ENCODE measurements around the gene ITPK1. TPM values are rescaled to one million over a fixed set of nuclear protein-coding genes. Genes with fewer than 3 reads are reported as not detected.
"Not testable (repeated sequence)": the region's sequence is repeated elsewhere in the genome, so short reads cannot be mapped to it uniquely, and the experiment has no call there.

Gene ITPK1
- polyA plus RNA-seq, 12 donors: 12.7 to 49.1 (median 17.5) TPM; not detected in 1

DNA sequence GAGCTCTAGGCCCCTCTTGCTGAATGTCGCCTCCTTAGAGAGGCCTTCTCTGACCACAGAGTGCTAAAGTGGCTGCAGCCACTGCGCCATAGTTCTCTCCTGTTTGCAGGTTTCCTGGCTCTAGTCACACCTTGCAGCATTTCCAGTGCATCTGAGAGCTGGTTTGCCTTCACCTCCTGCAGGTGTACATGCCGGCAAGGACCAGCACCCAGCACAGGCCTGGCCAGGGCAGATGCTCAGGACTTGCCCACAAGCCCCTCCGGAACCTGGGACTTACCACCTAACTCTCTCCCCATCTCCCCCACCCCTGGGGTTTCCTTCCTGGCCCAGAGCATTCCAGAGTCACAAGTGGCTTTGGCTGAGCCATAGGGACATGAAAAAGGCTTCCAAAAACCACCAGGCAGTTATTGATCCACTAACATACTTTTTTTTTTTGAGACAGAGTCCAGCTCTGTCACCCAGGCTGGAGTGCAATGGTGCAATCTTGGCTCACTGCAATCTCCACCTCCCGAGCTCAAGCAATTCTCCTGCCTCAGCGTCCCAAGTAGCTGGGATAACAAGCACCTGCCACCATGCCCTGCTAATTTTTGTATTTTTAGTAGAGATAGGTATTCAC, 9.1 kb downstream of the ITPK1 start:
- no peak for DNase-seq

DNA sequence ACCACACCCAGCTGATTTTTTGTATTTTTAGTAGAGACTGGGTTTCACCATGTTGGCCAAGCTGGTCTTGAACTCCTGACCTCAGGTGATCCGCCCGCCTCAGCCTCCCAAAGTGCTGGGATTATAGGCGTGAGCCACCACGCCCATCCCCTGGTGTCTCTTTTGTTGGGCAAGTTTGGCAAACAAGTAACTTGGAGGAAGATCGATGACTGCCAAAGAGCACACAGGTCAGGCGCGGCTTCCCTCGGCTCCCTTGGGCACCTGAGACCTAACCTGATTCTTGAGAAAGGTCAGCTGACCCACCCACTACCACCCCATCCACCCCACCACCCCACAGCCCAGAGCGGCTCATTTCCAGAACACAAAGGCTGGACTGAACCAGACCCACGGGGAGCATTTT, 9.9 kb downstream of the ITPK1 start:
- DNase-seq: not testable (repeated sequence)

DNA sequence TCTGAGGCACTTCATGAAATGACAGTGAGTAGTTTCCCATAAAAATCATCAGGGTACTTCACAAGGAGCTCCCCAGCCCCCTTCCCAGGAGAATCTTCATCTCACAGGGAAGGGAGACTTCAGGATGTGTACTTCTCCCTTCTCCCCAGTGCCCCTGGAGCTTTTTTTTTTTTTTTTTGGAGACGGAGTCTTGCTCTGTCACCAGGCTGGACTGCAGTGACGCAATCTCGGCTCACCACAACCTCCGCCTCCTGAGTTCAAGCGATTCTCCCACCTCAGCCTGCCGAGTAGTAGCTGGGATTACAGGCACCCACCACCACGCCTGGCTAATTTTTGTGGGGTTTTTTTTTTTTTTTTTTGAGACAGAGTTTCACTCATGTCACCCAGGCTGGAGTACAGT, 10.4 kb downstream of the ITPK1 start:
- DNase-seq: no peak

DNA sequence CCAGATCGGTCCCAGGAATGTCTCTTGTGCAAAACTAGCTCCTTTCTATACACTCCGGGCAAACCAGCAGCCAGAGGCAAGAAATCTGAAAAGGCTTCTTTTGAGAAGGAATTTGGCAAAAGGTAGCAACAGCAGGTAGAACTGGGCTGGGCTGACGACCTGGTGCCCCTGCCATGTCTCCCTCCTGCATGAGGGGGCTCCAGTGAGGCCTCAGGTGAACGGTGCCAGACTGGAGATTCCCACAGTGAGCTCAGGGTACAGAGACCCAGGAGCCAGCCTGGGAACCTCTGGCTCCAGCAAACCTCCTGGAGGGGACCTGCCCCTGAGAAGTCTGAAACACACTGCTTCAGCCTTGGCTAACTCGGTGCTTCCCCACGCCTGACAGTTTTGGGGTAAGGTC, 10.8 kb downstream of the ITPK1 start:
- DNase-seq: no peak

GRCh38 chr14:93103392-93104080, 12.2 kb downstream of the ITPK1 start:
- DNase-seq: no peak

- DNase-seq: no peak
These were observed 13.6 kb downstream of the ITPK1 start for GRCh38 chr14:93102141-93102540.

DNA sequence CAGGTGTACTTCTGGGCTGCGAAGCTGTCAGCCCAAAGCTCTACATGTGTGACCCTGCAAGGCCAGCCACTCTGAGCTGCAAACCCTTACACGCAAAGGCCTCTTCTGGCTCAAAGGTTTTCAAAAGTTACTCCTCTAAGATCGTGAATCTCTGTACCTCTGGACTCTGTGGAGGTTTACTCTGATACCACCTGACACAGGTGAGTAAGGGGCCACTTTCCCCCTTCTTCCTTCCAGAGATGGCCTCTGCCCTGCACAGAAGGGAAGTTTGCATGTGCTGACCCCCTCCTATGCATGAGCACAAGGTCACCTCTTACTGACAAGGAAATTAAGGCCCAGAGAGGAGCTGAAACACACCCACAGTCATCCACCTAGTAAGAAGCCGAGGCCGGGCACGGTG, 14.5 kb downstream of the ITPK1 start:
- DNase-seq: no peak

DNA sequence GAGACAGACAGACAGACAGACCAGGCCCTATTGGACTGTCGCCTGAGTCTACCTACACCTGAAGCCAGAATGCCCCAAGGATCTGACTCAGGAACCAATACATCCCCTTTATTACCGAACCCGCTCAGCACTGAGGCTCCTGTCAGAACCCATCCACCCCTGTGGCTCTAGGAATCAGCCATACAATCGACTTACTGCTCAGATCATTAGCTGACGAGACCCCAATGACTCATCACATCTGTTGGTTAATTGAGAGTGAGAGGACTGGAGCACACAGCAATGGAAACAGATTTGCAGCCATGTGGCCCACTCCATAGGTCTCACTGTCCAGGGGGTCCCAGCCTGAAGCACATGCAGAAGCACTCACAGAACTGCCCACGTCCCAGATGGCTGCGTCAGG, 15.2 kb downstream of the ITPK1 start:
- DNase-seq: no peak

DNA sequence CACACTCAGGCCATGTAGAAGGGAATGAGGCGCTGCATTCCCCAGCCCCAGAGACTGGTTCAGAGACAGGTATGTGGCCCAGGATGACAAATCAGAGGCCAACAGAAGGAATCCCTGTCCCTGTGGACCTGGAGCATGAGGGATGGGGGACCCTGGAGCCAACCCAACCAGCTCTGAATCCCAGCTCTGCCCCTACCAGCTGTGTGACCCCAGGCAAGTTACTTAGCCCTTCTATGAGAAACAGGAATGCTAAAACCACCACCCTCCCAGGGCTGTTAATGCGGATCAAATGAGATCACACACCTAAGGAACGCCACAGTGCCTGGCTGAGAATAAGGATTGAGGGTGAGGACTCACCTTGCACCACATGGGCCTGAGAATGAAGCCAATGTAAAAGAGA, 15.6 kb downstream of the ITPK1 start:
- DNase-seq: no peak

DNA sequence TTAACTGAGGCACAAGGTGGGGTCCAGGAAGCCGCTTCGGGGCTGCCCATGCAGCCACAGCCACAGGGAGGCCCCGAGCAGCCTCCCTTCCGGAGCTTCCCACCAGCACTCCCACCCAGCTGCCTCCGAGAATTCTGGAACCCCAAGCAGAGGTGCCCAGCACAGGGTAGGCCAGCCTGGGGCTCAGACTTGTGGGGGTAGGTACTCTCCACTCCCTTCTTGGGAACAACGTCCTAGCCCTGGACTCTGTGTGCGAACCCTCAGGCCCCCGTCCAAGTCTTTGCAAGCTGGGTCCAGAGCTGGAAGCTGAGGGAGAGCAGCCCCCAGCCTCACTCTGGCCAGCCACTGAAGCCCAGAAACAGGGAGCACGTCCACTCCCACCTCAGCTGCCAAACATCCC, 16.1 kb downstream of the ITPK1 start:
- no peak for DNase-seq

- DNase-seq: no peak
These were observed 16.5 kb downstream of the ITPK1 start for GRCh38 chr14:93099196-93099595.

- no peak for DNase-seq
These were observed 18.9 kb downstream of the ITPK1 start for GRCh38 chr14:93096691-93097322.

- DNase-seq: no peak
These were observed 19.8 kb downstream of the ITPK1 start for GRCh38 chr14:93095742-93096510.

DNA sequence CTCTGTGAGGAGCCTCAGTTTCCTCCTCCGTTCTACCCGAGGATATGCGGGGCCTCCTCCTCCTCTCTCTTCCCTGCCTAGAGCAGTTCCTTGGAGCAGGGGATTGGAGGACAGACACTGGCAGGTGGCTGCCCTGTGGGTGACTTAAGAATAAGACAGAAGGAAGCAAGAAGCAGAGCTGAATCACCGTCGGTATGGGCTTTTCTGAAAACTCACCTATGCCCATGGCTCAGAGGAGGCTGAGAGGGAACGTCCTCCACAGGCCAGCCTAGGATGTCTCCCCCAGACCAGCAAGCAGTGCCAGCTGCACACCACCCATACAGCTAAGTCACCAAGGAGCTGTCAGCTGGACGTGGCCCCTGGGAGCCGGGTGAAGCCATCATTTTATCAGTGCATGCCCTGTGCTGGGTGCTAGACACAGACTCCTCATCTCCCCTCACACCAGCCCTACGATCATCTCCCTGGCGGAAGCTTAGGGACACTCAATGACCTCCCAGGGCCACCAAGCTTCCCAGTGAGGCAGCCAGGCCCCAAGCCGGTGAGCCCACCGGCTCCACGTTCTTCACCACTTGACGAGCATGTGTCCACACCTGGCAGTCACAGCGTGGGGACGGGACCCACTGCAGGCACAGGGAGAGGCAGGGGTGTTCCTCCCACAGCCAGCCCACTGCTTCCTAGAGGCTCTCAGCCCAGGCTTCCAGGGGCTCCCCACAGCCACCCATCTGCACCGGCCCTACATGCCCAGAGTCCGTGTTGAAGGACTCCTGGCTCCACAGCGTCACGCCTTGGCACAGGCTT, 21.4 kb downstream of the ITPK1 start:
- DNase-seq: no peak

DNA sequence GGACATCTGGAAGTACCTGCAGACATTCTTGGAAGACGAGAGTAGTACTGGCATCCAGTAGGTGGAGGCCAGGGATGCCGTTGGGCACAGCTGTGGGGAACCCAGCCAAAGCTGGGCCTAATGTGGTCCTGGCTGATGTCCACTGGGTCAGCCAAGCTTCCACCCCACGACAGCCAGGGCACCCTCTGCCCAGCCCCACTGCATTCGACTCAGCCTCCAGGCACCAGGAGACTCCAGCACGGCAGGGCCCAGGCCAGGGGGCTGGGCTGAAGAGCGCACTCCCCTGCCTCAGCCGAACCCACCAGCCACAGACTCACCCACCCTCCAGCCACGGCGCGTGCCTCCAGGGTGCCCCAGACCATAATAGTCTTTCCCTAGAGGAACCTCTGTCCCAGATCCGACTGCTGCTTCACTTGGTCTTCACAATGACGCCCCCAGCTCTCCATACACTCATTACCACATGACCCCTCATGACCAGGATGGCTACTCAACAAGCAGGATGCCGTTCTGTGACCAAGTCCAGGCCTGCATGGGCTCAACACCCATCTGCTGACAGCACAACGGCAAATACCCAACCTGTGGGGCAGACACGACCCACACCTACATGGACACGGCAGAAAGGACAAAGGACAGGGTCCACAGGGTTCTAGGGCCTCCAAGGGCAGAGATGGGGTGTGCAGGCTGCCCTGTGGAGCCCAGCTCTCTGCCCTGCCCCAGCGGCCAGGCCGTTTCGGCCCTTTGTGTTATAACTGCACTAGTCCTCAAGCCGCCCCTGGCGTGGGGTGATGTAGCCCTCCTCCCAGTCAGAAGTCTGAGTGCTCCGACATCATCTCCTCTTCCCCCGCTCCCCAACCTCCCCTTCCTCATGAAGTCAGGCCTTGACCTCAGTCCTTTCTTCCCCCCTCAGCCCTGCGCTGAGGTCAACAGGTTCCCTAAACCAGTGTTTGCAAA, 22.8 kb downstream of the ITPK1 start:
- no peak for DNase-seq

DNA sequence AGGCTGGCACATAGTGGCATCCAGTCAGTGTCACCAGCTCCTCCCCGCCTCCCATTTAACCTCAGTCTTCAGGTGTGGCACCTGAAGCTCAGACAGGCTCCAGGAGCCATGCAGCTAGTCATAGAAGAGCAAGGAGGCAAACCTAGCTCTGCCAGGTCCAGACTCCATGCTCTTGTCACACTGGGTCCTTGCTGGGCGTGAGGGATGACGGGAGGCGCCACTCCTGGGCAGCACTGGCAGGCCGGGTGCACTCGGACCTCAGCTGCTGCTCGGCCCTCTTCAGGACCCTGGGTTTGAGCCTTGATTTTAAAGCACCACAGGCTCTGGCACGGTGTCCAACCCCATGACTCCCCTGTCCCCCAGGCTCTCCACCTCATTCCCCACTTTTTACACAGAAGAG, 24.1 kb downstream of the ITPK1 start:
- no peak for DNase-seq

DNA sequence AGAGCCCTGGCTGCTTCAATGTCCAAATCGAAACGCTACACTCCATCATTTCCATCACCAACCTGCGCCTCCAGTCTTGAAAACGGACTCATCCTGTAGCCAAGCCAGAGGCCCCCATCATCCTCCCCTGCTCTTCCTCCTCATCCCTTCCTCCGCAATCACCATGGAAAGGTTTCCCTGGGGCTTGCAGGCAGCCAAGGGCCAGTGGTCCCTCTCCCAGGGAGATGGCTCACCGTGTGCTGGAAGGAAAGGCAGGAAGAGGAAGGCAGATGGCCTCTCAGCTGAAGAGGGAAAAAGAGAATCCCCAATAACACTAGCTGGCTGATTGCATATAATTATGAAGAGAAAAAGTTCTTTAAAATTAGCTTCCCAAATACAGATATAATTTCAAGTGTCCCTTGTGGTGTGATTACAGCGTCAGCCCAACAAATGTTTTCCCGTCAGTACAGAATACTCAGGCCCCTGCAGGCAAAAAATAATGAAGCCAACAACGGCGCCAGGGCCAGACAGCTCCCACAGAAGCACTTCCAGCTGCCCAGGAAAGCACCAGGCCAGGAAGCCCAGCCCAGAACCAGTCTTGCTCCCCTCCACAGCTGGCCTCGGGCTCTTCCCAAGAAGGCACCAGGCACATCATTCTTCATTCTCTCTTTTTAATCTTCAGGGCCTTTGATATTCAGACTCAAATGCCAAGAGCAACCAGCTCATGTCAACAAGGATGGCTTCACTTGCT, 24.7 kb downstream of the ITPK1 start:
- DNase-seq: no peak

- no peak for DNase-seq
These were observed 26.0 kb downstream of the ITPK1 start for GRCh38 chr14:93089521-93090269.

GRCh38 chr14:93086441-93087055, 29.2 kb downstream of the ITPK1 start:
- no peak for DNase-seq
